Body of pancreas (tissue), 4 donors: ENCODE measurements around the gene PCDHB12. TPM values are rescaled to one million over a fixed set of nuclear protein-coding genes. Genes with fewer than 3 reads are reported as not detected.
A peak's percentile ranks its signal among the peaks of the same experiment; 100 is the strongest.
"Not testable (repeated sequence)": the region's sequence is repeated elsewhere in the genome, so short reads cannot be mapped to it uniquely, and the experiment has no call there.

Experiments used
- ATAC-seq: fragments of 150-250 bp; one replicate; pipeline ENCODE4 v1.9.1; 2016
- DNase-seq, 4 donors: peaks; one replicate each; pipeline ENCODE4 v3.0.0-alpha.2; 2019
- H3K27ac ChIP-seq, 4 donors: fragments of 200-600 bp; sonication (generic); 1 replicate in 3 of 4; 2 replicates in 1 of 4; pipeline versions ENCODE4 v1.5.1 to v1.6.1; 2016 to 2019; ENCODE audit warnings: mild to moderate bottlenecking in 1 of 4, mixed read lengths in 1 of 4, moderate library complexity in 1 of 4
- H3K27me3 ChIP-seq, 2 donors: fragments of 200-600 bp; sonication (generic); one replicate each; pipeline ENCODE4 v1.6.0; 2016; ENCODE audit warnings: mild to moderate bottlenecking in 1 of 2
- H3K36me3 ChIP-seq, 2 donors: fragments of 200-600 bp; sonication (generic); replicated peaks in 1 of 2; 2 replicates each; pipeline ENCODE4 v1.5.1; 2016; ENCODE audit warnings: low read depth in 2 of 2; ENCODE audit not compliant: insufficient read depth in 1 of 2
- H3K4me1 ChIP-seq: fragments of 200-600 bp; sonication (generic); one replicate; pipeline ENCODE4 v1.6.0; 2016
- H3K4me3 ChIP-seq, 2 donors: fragments of 200-600 bp; sonication (generic); 1 replicate in 1 of 2; 2 replicates in 1 of 2; pipeline ENCODE4 v1.5.1; 2016 to 2019
- H3K9me3 ChIP-seq, 3 donors: fragments of 200-600 bp; sonication (generic); 1 replicate in 2 of 3; 2 replicates in 1 of 3; pipeline ENCODE4 v1.5.1; 2016
- POLR2A ChIP-seq, 3 donors: fragments of 450-650 bp; IDR thresholded peaks; one replicate each; pipeline ENCODE4 v1.6.1; 2016; ENCODE audit warnings: antibody characterized with exemption in 3 of 3, mild to moderate bottlenecking in 2 of 3
- WGBS, 2 donors: methylation state at CpG; one replicate each; pipeline ENCODE4 v1.1.5; 2017; 5-methylcytosine and 5-hydroxymethylcytosine counted together
- intact Hi-C: fragments of 100-400 bp; cut with DNase I; formaldehyde crosslinking; loops from one replicate; pipeline ENCODE4 v1.15.1; 2023
- total RNA-seq, 2 donors: library from RNA; depleted of rRNA; stranded (reverse); fragments of >200 nt; gene quantifications; one replicate each; pipeline ENCODE4 v1.1.0, GENCODE V29; 2016
- TF ChIP-seq, protein P1 (sequence below), 7 experiments: fragments of 450-650 bp in 4 of 7; fragments of 200-600 bp in 3 of 7; sonication (generic) in 3 of 7; IDR thresholded peaks; one replicate each; pipeline ENCODE4 v1.5.1; 2016 to 2019; ENCODE audit warnings: antibody characterized with exemption in 7 of 7

Gene PCDHB12
- total RNA-seq, 2 donors from 2014 or later = 2.0 to 3.4 TPM

DNA sequence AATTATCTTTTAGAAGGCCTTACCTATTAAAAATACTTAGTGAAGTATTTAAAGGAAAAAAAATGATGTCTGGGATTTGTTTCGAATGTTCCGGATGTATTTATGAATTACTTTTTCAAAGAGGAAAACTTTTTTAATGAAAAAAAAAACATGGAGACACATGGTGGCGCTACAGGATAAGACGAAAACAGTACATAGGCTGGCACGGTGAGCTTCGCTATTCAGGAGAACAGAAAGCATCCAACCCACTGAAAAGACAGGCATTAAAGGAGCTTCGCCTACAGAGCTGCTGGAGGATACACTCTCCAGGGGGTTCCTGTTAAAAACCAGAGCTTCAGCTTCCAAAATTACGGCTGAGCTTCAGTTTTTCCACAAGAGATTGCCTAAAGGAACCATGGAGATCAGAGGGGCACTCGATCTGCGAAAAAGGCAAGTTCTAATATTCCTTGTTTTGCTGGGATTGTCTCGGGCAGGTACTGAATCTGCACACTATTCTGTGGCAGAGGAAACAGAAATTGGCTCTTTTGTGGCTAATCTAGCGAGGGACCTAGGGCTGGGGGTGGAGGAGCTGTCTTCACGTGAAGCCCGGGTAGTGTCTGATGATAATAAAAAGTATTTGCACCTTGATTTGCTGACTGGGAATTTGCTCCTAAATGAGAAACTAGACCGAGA is 14.7 kb downstream of the PCDHB12 start, which contains the start of gene PCDHB14:
TSS of gene PCDHB14 (plus strand) at position 232 of the 672 bp plus-strand sequence. CDS start at position 395, 163 bp downstream.
- DNase-seq = peak in 1 of 4 donors; percentile 15
- Histone ChIP-seq H3K9me3 (peaks cover 0 to 73% (median 2%) of the 10 kb centered on the region in 3 donors), H3K4me3 (no peak within 1 kb of the TSS), H3K4me1 (no peaks in the 10 kb centered on the region), H3K36me3 (no peaks in the 10 kb centered on the region), H3K27me3 (no peaks in the 10 kb centered on the region), H3K27ac (no peak within 1 kb of the TSS)
- ATAC-seq = no peak
- intact Hi-C loops = no loop called here
- TF ChIP-seq POLR2A (IDR thresholded peaks at IDR 0.05) = peak in 1 of 3 donors; percentile 8
- TF ChIP-seq, protein P1, sequence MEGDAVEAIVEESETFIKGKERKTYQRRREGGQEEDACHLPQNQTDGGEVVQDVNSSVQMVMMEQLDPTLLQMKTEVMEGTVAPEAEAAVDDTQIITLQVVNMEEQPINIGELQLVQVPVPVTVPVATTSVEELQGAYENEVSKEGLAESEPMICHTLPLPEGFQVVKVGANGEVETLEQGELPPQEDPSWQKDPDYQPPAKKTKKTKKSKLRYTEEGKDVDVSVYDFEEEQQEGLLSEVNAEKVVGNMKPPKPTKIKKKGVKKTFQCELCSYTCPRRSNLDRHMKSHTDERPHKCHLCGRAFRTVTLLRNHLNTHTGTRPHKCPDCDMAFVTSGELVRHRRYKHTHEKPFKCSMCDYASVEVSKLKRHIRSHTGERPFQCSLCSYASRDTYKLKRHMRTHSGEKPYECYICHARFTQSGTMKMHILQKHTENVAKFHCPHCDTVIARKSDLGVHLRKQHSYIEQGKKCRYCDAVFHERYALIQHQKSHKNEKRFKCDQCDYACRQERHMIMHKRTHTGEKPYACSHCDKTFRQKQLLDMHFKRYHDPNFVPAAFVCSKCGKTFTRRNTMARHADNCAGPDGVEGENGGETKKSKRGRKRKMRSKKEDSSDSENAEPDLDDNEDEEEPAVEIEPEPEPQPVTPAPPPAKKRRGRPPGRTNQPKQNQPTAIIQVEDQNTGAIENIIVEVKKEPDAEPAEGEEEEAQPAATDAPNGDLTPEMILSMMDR (IDR thresholded peaks at IDR 0.05) = peak in 1 of 7 experiments; percentile 10
- 29 to 41% methylated on average over 15 of the region's 15 CpGs for WGBS, 2 donors

DNA sequence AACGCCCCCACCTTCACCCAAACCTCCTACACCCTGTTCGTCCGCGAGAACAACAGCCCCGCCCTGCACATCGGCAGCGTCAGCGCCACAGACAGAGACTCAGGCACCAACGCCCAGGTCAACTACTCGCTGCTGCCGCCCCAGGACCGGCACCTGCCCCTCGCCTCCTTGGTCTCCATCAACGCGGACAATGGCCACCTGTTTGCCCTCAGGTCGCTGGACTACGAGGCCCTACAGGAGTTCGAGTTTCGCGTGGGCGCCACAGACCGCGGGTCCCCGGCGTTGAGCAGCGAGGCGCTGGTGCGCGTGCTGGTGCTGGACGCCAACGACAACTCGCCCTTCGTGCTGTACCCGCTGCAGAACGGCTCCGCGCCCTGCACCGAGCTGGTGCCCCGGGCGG is 16.3 kb downstream of the PCDHB12 start:
- H3K27me3 ChIP-seq, H3K4me1 ChIP-seq, H3K27ac ChIP-seq, intact Hi-C loops, DNase-seq, H3K36me3 ChIP-seq, ATAC-seq, H3K4me3 ChIP-seq: not testable (repeated sequence)
- peaks cover 0 to 59% (median 2%) of the 10 kb centered on the region in 3 donors for H3K9me3 ChIP-seq
- WGBS, 2 donors = 19 to 26% methylated on average over 33 of the region's 40 CpGs

DNA sequence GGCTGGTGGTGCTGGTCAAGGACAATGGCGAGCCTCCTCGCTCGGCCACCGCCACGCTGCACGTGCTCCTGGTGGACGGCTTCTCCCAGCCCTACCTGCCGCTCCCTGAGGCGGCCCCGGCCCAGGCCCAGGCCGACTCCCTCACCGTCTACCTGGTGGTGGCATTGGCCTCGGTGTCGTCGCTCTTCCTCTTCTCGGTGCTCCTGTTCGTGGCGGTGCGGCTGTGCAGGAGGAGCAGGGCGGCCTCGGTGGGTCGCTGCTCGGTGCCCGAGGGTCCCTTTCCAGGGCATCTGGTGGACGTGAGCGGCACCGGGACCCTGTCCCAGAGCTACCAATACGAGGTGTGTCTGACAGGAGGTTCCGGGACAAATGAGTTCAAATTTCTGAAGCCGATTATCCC is 16.9 kb downstream of the PCDHB12 start:
- H3K27me3 ChIP-seq, DNase-seq, H3K4me3 ChIP-seq, H3K36me3 ChIP-seq, H3K27ac ChIP-seq, intact Hi-C loops, H3K4me1 ChIP-seq, ATAC-seq: not testable (repeated sequence)
- H3K9me3 ChIP-seq = peaks cover 0 to 55% (median 2%) of the 10 kb centered on the region in 3 donors
- 21 to 47% methylated on average over 6 to 28 of the region's 30 CpGs for WGBS, 2 donors

DNA sequence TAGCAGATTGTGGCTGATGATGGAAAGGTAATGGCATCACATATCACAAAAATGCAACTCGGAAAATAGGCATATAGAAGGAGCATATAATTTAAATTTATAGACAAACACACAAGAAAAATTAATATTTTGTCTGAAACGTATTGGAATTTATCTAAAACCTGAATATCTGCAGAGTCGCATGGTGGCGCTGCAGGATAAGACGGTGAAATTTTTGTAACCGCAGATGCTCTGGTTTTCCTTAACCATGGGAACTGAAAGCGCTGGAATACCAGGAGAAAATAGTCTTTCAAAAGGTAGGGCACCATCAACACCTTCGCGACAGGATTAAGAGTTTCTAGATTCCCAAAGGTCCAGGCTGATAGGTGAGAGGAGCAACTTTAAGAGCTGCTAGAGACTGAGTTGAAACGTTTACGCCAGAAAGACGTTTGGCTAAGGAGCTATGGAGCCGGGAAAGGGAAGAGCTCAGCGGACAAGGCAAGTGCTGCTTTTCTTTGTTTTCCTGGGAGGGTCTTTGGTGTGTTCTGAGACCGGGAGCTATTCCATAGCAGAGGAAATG is 25.7 kb downstream of the PCDHB12 start:
- H3K9me3 ChIP-seq = peaks cover 0 to 52% (median 5%) of the 10 kb centered on the region in 3 donors
- H3K27ac ChIP-seq = no peak overlapping the region
- 4 to 10% methylated on average over 15 of the region's 15 CpGs for whole genome bisulfite sequencing, 2 donors
- TF ChIP-seq, protein P1 (IDR thresholded peaks at IDR 0.05) = peak in 5 of 7 experiments; percentile 17 to 45 (median 35)
- TF ChIP-seq POLR2A (IDR thresholded peaks at IDR 0.05) = no peak
- H3K4me1 ChIP-seq = no peaks in the 10 kb centered on the region
- H3K4me3 ChIP-seq = no peak overlapping the region
- DNase-seq (peak in 2 of 4 donors; percentile 26 to 46), ATAC-seq (no peak)
- H3K36me3 ChIP-seq = no peaks in the 10 kb centered on the region
- intact Hi-C loops = no loop called here
- no peaks in the 10 kb centered on the region for H3K27me3 ChIP-seq

DNA sequence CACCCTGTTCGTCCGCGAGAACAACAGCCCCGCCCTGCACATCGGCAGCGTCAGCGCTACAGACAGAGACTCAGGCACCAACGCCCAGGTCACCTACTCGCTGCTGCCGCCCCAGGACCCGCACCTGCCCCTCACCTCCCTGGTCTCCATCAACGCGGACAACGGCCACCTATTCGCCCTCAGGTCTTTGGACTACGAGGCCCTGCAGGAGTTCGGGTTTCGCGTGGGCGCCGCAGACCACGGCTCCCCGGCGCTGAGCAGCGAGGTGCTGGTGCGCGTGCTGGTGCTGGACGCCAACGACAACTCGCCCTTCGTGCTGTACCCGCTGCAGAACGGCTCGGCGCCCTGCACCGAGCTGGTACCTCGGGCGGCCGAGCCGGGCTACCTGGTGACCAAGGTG is 27.4 kb downstream of the PCDHB12 start:
- H3K27me3 ChIP-seq, H3K27ac ChIP-seq, H3K4me3 ChIP-seq, DNase-seq, ATAC-seq, H3K36me3 ChIP-seq, H3K4me1 ChIP-seq, intact Hi-C loops: not testable (repeated sequence)
- peaks cover 0 to 61% (median 5%) of the 10 kb centered on the region in 3 donors for H3K9me3 ChIP-seq
- WGBS, 2 donors = 15 to 32% methylated on average over 22 to 34 of the region's 40 CpGs

DNA sequence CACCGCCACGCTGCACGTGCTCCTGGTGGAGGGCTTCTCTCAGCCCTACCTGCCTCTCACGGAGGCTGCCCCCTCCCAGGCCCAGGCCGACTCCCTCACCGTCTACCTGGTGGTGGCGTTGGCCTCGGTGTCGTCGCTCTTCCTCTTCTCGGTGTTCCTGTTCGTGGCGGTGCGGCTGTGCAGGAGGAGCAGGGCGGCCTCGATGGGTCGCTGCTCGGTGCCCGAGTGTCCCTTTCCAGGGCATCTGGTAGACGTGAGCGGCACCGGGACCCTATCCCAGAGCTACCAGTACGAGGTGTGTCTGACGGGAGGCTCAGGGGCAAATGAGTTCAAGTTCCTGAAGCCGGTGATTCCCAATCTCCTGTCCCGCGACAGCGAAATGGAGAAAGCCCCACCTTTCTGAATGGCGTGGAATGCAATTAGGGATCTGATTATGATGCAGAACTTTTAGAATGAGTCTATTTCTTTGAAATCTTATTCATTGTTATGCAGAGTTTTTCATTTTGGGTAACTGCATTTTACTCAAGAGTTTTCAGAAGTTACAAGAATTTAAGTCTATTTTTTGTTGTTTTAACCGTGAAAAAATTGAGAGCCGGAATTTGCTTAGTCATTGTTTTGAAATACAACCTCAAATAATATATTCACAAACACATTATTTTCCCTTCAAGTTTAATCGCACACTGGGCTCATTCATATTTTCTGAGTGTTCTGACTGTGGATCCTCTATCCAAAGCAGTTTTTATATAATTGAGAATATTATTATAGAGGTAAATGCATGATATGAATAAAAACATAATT is 28.2 kb downstream of the PCDHB12 start:
- no peak for ATAC-seq
- no peaks in the 10 kb centered on the region for H3K27me3 ChIP-seq
- H3K9me3 ChIP-seq = peaks cover 0 to 68% (median 5%) of the 10 kb centered on the region in 3 donors
- TF ChIP-seq, protein P1 (IDR thresholded peaks at IDR 0.05) = no peak
- no peak for TF ChIP-seq POLR2A (IDR thresholded peaks at IDR 0.05)
- intact Hi-C loops = no loop called here
- no peak for DNase-seq
- H3K27ac ChIP-seq = no peak overlapping the region
- WGBS, 2 donors = 16 to 21% methylated on average over 24 to 25 of the region's 32 CpGs
- no peaks in the 10 kb centered on the region for H3K4me1 ChIP-seq
- no peak overlapping the region for H3K4me3 ChIP-seq
- no peaks in the 10 kb centered on the region for H3K36me3 ChIP-seq
